Esophagus squamous epithelium (tissue), 5 donors: ENCODE data around the gene ZMIZ1. TPM values are rescaled to one million over a fixed set of nuclear protein-coding genes. Genes with fewer than 3 reads are reported as not detected.

Experiments used
- DNase-seq: peaks from one replicate; lab custom pipeline; 2025; lab: John Stamatoyannopoulos, UW
- H3K27ac ChIP-seq, 4 donors: fragments of 200-600 bp; sonication (generic); one replicate each; pipeline ENCODE4 v1.5.1; 2016 to 2019; ENCODE audit warnings: mild to moderate bottlenecking in 1 of 4
- H3K27me3 ChIP-seq, 4 donors: fragments of 200-600 bp; sonication (generic); 1 replicate in 3 of 4; 2 replicates in 1 of 4; pipeline versions ENCODE4 v1.5.1 to v1.6.0; 2017 to 2021; ENCODE audit warnings: antibody characterized with exemption in 1 of 4
- H3K36me3 ChIP-seq, 3 donors: fragments of 200-600 bp; sonication (generic); one replicate each; pipeline ENCODE4 v1.5.1; 2016 to 2019
- H3K4me1 ChIP-seq, 3 donors: fragments of 200-600 bp; sonication (generic); one replicate each; pipeline ENCODE4 v1.5.1; 2017 to 2019
- H3K4me3 ChIP-seq, 4 donors: fragments of 200-600 bp; sonication (generic); 1 replicate in 3 of 4; 2 replicates in 1 of 4; pipeline ENCODE4 v1.5.1; 2016 to 2019; ENCODE audit warnings: mild to moderate bottlenecking in 2 of 4, moderate library complexity in 1 of 4
- H3K9me3 ChIP-seq, 3 donors: fragments of 200-600 bp; sonication (generic); one replicate each; pipeline ENCODE4 v1.5.1; 2016 to 2019
- POLR2A ChIP-seq, 4 donors: fragments of 450-650 bp; IDR thresholded peaks; one replicate each; pipeline ENCODE4 v1.6.1; 2017; ENCODE audit warnings: antibody characterized with exemption in 4 of 4, mild to moderate bottlenecking in 4 of 4, moderate library complexity in 3 of 4
- WGBS, 2 donors: methylation state at CpG; one replicate each; pipeline ENCODE4 v1.1.5; 2018; 5-methylcytosine and 5-hydroxymethylcytosine counted together
- intact Hi-C: fragments of 100-400 bp; cut with DNase I; formaldehyde crosslinking; loops from one replicate; pipeline ENCODE4 v1.15.0; 2022
- total RNA-seq, 4 donors: library from RNA; depleted of rRNA; stranded (reverse); fragments of >200 nt; gene quantifications; one replicate each; pipeline ENCODE4 v1.1.0, GENCODE V29; 2016
- TF ChIP-seq, protein P1 (sequence below), 6 experiments: fragments of 450-650 bp in 4 of 6; fragments of 200-600 bp in 2 of 6; sonication (generic) in 2 of 6; IDR thresholded peaks; one replicate each; pipeline ENCODE4 v1.5.1; 2016 to 2019; ENCODE audit warnings: antibody characterized with exemption in 6 of 6, mild to moderate bottlenecking in 4 of 6, moderate library complexity in 4 of 6
- donor health status: DM: yes; HTN: yes; CAD: no.

The ZMIZ1 gene
- total RNA-seq, 4 donors from 2014 or later, result 28.2 to 79.5 (median 40.4) TPM

- Histone ChIP-seq H3K9me3 (no peaks in the 10 kb centered on the region), H3K4me3 (no peak overlapping the region), H3K4me1 (peaks cover 23 to 53% (median 27%) of the 10 kb centered on the region in 3 donors), H3K36me3 (peaks cover 0 to 92% (median 5%) of the 10 kb centered on the region in 3 donors), H3K27me3 (no peaks in the 10 kb centered on the region), H3K27ac (peak overlapping the region in 1 of 4 donors; percentile 6)
- no peak for DNase-seq
- intact Hi-C loops, result no loop called here
- TF ChIP-seq, protein P1, sequence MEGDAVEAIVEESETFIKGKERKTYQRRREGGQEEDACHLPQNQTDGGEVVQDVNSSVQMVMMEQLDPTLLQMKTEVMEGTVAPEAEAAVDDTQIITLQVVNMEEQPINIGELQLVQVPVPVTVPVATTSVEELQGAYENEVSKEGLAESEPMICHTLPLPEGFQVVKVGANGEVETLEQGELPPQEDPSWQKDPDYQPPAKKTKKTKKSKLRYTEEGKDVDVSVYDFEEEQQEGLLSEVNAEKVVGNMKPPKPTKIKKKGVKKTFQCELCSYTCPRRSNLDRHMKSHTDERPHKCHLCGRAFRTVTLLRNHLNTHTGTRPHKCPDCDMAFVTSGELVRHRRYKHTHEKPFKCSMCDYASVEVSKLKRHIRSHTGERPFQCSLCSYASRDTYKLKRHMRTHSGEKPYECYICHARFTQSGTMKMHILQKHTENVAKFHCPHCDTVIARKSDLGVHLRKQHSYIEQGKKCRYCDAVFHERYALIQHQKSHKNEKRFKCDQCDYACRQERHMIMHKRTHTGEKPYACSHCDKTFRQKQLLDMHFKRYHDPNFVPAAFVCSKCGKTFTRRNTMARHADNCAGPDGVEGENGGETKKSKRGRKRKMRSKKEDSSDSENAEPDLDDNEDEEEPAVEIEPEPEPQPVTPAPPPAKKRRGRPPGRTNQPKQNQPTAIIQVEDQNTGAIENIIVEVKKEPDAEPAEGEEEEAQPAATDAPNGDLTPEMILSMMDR (IDR thresholded peaks at IDR 0.05), result no peak
- TF ChIP-seq POLR2A (IDR thresholded peaks at IDR 0.05), result no peak
- WGBS, 2 donors, result 67 to 84% methylated on average over 6 to 8 of the region's 11 CpGs
Measured at GRCh38 chr10:79282388-79282787, 213.6 kb downstream of the ZMIZ1 start.

DNA sequence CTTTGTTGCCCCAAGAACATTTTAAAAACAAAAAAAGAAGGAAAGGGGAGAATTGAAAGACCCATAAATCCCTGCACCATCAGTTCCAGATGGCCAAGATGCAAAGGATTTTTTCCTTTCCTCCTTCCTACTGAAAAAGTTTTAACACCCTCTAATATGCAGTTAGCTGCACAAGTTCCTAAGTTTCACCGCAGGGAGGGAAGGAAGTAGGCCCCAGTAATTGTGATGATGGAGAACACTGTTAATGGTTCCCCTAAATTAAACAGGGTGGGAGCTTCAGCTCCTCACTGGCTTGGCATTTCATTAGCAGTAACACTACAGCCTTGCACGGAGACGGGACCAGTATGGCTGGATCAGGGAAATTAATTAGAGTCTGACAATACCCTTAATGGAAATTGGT is 214.8 kb downstream of the ZMIZ1 start:
- no peaks in the 10 kb centered on the region for H3K9me3 ChIP-seq
- H3K36me3 ChIP-seq, result peaks cover 0 to 93% (median under 1%) of the 10 kb centered on the region in 3 donors
- no peak overlapping the region for H3K4me3 ChIP-seq
- TF ChIP-seq, protein P1 (IDR thresholded peaks at IDR 0.05), result no peak
- TF ChIP-seq POLR2A (IDR thresholded peaks at IDR 0.05), result no peak
- intact Hi-C loops, result no loop called here
- DNase-seq, result no peak
- H3K27ac ChIP-seq, result peak overlapping the region in 1 of 4 donors; percentile 6
- no peaks in the 10 kb centered on the region for H3K27me3 ChIP-seq
- WGBS, 2 donors, result 72 to 79% methylated on average over 3 of the region's 3 CpGs
- peaks cover 26 to 65% (median 27%) of the 10 kb centered on the region in 3 donors for H3K4me1 ChIP-seq

GRCh38 chr10:79284158-79284871 is 215.5 kb downstream of the ZMIZ1 start:
- Histone ChIP-seq H3K27ac (peak overlapping the region in 2 of 4 donors; percentile 68 to 74), H3K4me1 (peaks cover 26 to 72% (median 31%) of the 10 kb centered on the region in 3 donors), H3K36me3 (peaks cover 0 to 94% (median 4%) of the 10 kb centered on the region in 3 donors), H3K27me3 (no peaks in the 10 kb centered on the region), H3K4me3 (no peak overlapping the region), H3K9me3 (no peaks in the 10 kb centered on the region)
- TF ChIP-seq POLR2A (IDR thresholded peaks at IDR 0.05), result no peak
- TF ChIP-seq, protein P1 (IDR thresholded peaks at IDR 0.05), result no peak
- WGBS, 2 donors, result 78 to 83% methylated on average over 7 of the region's 7 CpGs
- intact Hi-C loops, result no loop called here
- no peak for DNase-seq

DNA sequence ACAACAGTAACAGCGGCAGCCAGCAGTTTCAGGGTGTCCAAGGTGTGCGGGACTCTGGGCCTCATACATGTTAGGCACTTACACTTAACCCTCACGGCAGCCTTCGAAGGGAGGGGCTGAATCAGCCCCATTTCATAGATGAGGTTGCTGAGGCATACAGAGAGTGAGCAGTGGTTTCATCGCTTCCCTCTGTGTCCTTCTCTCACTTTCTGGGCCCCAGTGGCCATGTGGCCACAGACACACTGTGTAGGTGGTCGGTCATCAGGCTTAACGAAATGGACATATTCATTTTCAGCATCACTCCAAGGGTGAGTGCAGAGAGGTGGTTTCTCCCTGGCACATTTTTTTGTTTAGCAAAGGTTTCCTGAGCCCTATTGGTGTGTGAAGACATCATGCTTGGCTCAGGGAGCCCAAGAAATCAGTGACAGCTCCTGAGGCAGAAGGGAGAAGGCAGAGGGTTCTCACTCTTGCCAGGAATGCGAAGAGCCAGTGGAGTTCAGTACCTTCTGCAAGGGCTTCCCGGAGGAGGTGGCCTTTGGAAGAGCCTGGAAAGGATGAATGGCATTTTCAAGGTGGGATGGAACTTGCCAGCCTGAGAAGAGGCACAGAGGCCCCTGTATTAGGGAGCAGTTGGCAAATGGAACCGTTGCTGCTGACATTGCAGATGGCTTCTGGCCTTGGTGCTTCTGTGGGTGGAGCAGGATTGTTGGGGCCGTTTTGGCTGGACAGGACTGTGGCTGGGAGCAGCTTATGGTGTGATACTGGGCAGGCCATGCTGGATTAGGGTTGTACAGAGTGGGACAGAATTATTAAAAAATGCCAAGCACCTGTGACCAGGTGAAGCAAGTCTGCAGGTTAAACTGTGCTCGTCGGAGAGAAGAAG is 216.8 kb downstream of the ZMIZ1 start:
- no peak for DNase-seq
- Histone ChIP-seq H3K4me3 (peak overlapping the region in 1 of 4 donors; percentile 19), H3K9me3 (no peaks in the 10 kb centered on the region), H3K36me3 (peaks cover 4 to 94% (median 11%) of the 10 kb centered on the region in 3 donors), H3K27me3 (no peaks in the 10 kb centered on the region), H3K27ac (peak overlapping the region; percentile 68 to 86 (median 78)), H3K4me1 (peaks cover 30 to 84% (median 35%) of the 10 kb centered on the region in 3 donors)
- TF ChIP-seq, protein P1 (IDR thresholded peaks at IDR 0.05), result no peak
- TF ChIP-seq POLR2A (IDR thresholded peaks at IDR 0.05), result no peak
- 57 to 61% methylated on average over 8 to 10 of the region's 13 CpGs for WGBS, 2 donors
- intact Hi-C loops, result no loop called here
